PC-3 (cell line): ENCODE measurements around the gene TTC5. TPM values are rescaled to one million over a fixed set of nuclear protein-coding genes. Genes with fewer than 3 reads are reported as not detected.
A peak's percentile ranks its signal among the peaks of the same experiment; 100 is the strongest.
"Not testable (repeated sequence)": the region's sequence is repeated elsewhere in the genome, so short reads cannot be mapped to it uniquely, and the experiment has no call there.

Experiments
- ATAC-seq: fragments of 200-7000 bp; cut with Tn5 transposase; 2 replicates; pipeline ENCODE4 v1.9.1; 2020; ENCODE audit warnings: mild to moderate bottlenecking, moderate library complexity
- BruUV-seq: library from RNA; stranded (reverse); fragments of 400-500 nt; replicated peaks from 2 replicates; lab custom pipeline; 2021; lab: Mats Ljungman, UMichigan
- CTCF ChIA-PET: fragments of 300-600 bp; sonication (Branson Sonifier 250); formaldehyde crosslinking; loops from one replicate; lab custom pipeline; 2022; ENCODE audit warnings: antibody characterized with exemption; lab: Charles Lee
- POLR2A ChIA-PET: fragments of 300-600 bp; sonication (Branson Sonifier 250); formaldehyde crosslinking; loops from one replicate; lab custom pipeline; 2022; ENCODE audit warnings: antibody characterized with exemption; ENCODE audit not compliant: unreplicated experiment; lab: Charles Lee
- DNase-seq: peaks from one replicate; pipeline ENCODE4 v3.0.0-alpha.2; 2015
- H2AFZ ChIP-seq: fragments of 300-600 bp; sonication (generic); 2 replicates; pipeline ENCODE4 v1.6.0; 2016; ENCODE audit warnings: antibody characterized with exemption, low read length
- H3F3A ChIP-seq: fragments of 300-600 bp; sonication (generic); one replicate; pipeline ENCODE4 v1.6.0; 2017; ENCODE audit warnings: antibody characterized with exemption, low read length, control low read depth, mild to moderate bottlenecking; ENCODE audit not compliant: unreplicated experiment
- H3K27ac ChIP-seq: fragments of 300-600 bp; sonication (generic); 2 replicates; pipeline ENCODE4 v1.5.1; 2016; ENCODE audit warnings: mild to moderate bottlenecking, low read length
- H3K27me3 ChIP-seq: fragments of 300-600 bp; sonication (generic); 2 replicates; pipeline ENCODE4 v1.6.1; 2016; ENCODE audit warnings: low read length, mixed read lengths
- H3K36me3 ChIP-seq: fragments of 300-600 bp; sonication (generic); 2 replicates; pipeline ENCODE4 v1.6.1; 2016; ENCODE audit warnings: low read depth, mixed run types, low read length, mixed read lengths
- H3K4me1 ChIP-seq: fragments of 300-600 bp; sonication (generic); 2 replicates; pipeline ENCODE4 v1.5.1; 2016; ENCODE audit warnings: low read length; ENCODE audit not compliant: insufficient read depth
- H3K4me2 ChIP-seq: fragments of 300-600 bp; sonication (generic); 2 replicates; pipeline ENCODE4 v1.6.0; 2016; ENCODE audit warnings: low read length
- H3K4me3 ChIP-seq: fragments of 300-600 bp; sonication (generic); 2 replicates; pipeline ENCODE4 v1.5.1; 2016; ENCODE audit warnings: mild to moderate bottlenecking, low read length, mixed read lengths
- H3K79me2 ChIP-seq: fragments of 300-600 bp; sonication (generic); 2 replicates; pipeline ENCODE4 v1.6.1; 2017; ENCODE audit warnings: low read length, mixed read lengths
- H3K9ac ChIP-seq: fragments of 300-600 bp; sonication (generic); 2 replicates; pipeline ENCODE4 v1.6.0; 2016; ENCODE audit warnings: mild to moderate bottlenecking, low read length
- H3K9me2 ChIP-seq: fragments of 300-600 bp; sonication (generic); replicated peaks from 2 replicates; pipeline ENCODE4 v1.6.1; 2016; ENCODE audit warnings: mixed run types, low read length, mixed read lengths
- H3K9me3 ChIP-seq: fragments of 300-600 bp; sonication (generic); 2 replicates; pipeline ENCODE4 v1.6.1; 2016; ENCODE audit warnings: low read length, mixed read lengths
- H4K20me1 ChIP-seq: fragments of 300-600 bp; sonication (generic); 2 replicates; pipeline ENCODE4 v1.6.1; 2016; ENCODE audit warnings: low read length, mixed read lengths
- EZH2 ChIP-seq: fragments of 300-600 bp; sonication (generic); IDR thresholded peaks from one replicate; pipeline ENCODE4 v1.6.1; 2017; ENCODE audit warnings: antibody characterized with exemption, mild to moderate bottlenecking, low read length; ENCODE audit not compliant: unreplicated experiment
- EZH2phosphoT487 ChIP-seq: fragments of 300-600 bp; sonication (generic); IDR thresholded peaks from 2 replicates; pipeline ENCODE4 v1.6.1; 2018; ENCODE audit warnings: mild to moderate bottlenecking, antibody characterized with exemption, low read length, borderline replicate concordance
- intact Hi-C: fragments of 100-400 bp; cut with micrococcal nuclease; formaldehyde crosslinking; loops from 2 replicates; pipeline ENCODE4 v1.9.0; 2023
- total RNA-seq: library from RNA; depleted of rRNA; stranded (reverse); fragments of >200 nt; gene quantifications from 2 replicates; pipeline ENCODE4 v1.2.3, GENCODE V29; 2014
- TF ChIP-seq, protein P1 (sequence below): fragments of 300-600 bp; sonication (generic); conservative IDR thresholded peaks from 2 replicates; pipeline ENCODE4 v1.5.1; 2017; ENCODE audit warnings: antibody characterized with exemption, low read depth, mild to moderate bottlenecking, low read length

TTC5 gene
- total RNA-seq, 1 experiment from 2014 or later, result 9.8 TPM

DNA sequence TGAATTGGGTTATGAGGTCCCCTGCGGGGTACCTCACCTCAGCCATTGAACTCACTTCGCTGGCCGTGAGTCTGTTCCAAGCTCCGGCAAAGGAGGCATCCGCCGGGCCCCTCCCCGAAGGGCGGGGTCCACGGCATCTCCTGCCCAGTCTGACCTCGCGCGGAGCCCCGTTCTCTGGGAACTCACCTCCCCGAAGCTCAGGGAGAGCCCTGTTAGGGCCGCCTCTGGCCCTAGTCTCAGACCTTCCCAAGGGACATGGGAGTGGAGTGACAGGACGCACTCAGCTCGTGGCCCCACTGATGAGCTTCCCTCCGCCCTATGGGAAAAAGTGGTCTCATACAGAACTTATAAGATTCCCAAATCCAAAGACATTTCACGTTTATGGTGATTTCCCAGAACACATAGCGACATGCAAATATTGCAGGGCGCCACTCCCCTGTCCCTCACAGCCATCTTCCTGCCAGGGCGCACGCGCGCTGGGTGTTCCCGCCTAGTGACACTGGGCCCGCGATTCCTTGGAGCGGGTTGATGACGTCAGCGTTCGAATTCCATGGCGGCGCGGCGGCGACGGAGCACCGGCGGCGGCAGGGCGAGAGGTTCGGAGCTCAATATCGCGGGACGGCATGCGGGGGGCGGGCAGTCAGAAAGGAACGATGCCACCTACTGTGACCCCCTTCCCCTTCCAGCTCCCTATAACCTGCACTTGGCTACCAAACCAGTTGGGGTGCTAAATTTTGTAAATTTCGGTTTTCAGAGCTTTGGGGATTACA, 37.5 kb upstream of the TTC5 start, which contains the start of gene PARP2:
Gene PARP2 (plus strand): TSS at position 544 of the 770 bp plus-strand sequence. CDS start 7 bp downstream, at position 551.
- ATAC-seq (peak; percentile 99), DNase-seq (peak; percentile 100)
- TF ChIP-seq, protein P1, sequence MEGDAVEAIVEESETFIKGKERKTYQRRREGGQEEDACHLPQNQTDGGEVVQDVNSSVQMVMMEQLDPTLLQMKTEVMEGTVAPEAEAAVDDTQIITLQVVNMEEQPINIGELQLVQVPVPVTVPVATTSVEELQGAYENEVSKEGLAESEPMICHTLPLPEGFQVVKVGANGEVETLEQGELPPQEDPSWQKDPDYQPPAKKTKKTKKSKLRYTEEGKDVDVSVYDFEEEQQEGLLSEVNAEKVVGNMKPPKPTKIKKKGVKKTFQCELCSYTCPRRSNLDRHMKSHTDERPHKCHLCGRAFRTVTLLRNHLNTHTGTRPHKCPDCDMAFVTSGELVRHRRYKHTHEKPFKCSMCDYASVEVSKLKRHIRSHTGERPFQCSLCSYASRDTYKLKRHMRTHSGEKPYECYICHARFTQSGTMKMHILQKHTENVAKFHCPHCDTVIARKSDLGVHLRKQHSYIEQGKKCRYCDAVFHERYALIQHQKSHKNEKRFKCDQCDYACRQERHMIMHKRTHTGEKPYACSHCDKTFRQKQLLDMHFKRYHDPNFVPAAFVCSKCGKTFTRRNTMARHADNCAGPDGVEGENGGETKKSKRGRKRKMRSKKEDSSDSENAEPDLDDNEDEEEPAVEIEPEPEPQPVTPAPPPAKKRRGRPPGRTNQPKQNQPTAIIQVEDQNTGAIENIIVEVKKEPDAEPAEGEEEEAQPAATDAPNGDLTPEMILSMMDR, result no peak
- TF ChIP-seq EZH2phosphoT487 (no peak), EZH2 (no peak)
- no peaks in the 10 kb centered on the region for H3K27me3 ChIP-seq
- no peaks in the 10 kb centered on the region for H4K20me1 ChIP-seq
- H3K9me3 ChIP-seq, result no peaks in the 10 kb centered on the region
- no peaks in the 10 kb centered on the region for H3F3A ChIP-seq
- peaks cover 22% of the 10 kb centered on the region for H3K36me3 ChIP-seq
- ChIA-PET CTCF (interaction anchor here (0.5 to 1.5 kb wide), 7 partner anchors 15 to 347 kb away, joined by 3 to 22 read pairs (median 5); partner anchors contain the start of genes APEX1 and OSGEP), POLR2A (interaction anchor here (0.5 to 1.5 kb wide), 17 partner anchors 9 to 339 kb away, joined by 3 to 37 read pairs (median 6); partner anchors contain the start of genes APEX1, OSGEP, PIP4P1 and PNP)
- H3K4me2 ChIP-seq, result peak within 1 kb of the TSS; percentile 96
- TSS peak; percentile 100 for BruUV-seq
- H3K4me1 ChIP-seq, result peaks cover 9% of the 10 kb centered on the region; the same call in 1 of the 2 replicates
- no peaks in the 10 kb centered on the region for H3K9me2 ChIP-seq
- peaks cover 22% of the 10 kb centered on the region for H3K79me2 ChIP-seq
- peak within 1 kb of the TSS; percentile 86 for H3K9ac ChIP-seq
- peak within 1 kb of the TSS; percentile 75 for H3K27ac ChIP-seq
- H3K4me3 ChIP-seq, result peak within 1 kb of the TSS; percentile 98
- intact Hi-C loops, result loop anchor here (1.0 to 2.0 kb wide), 5 partner anchors 10 to 270 kb away; partner anchors contain the start of genes APEX1, CCNB1IP1 and TEP1
- H2AFZ ChIP-seq, result peak within 1 kb of the TSS; percentile 98

DNA sequence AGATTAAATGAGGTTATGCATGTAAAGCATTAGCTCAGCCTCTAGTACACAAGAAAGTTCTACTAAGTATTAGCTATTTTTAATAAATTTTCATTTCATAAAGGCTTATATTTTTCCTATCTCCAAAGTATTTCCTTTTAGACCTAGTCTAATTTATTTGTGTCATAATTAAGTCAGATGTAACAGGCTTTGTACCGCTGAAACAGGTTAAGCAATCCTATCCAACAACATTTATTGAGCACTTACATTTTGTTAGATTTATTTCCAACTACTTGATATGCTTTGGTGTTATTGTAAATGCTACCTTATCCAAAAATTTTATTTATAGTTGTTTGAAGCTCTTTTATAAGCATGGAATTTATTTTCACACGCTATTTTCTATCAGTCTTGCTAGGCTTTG, 35.9 kb upstream of the TTC5 start:
- ATAC-seq, result no peak
- intact Hi-C loops, result loop anchor here (2.0 kb wide), 1 partner anchor 267 kb away; no protein-coding TSS in a partner anchor
- Histone ChIP-seq H2AFZ (peak overlapping the region; percentile 98), H3K9me2 (no peaks in the 10 kb centered on the region), H3K9ac (peak overlapping the region; percentile 83), H3K27ac (no peak overlapping the region), H3K4me2 (peak overlapping the region; percentile 96), H3K4me3 (peak overlapping the region; percentile 98), H3K36me3 (peaks cover 14% of the 10 kb centered on the region), H3K4me1 (peaks cover 9% of the 10 kb centered on the region; the same call in 1 of the 2 replicates), H3K9me3 (no peaks in the 10 kb centered on the region), H3F3A (no peaks in the 10 kb centered on the region), H3K79me2 (peaks cover 22% of the 10 kb centered on the region), H3K27me3 (no peaks in the 10 kb centered on the region), H4K20me1 (no peaks in the 10 kb centered on the region)
- ChIA-PET CTCF (interaction anchor here (0.6 kb wide), 1 partner anchor 9 kb away, joined by 8 read pairs; no protein-coding TSS in a partner anchor), POLR2A (interaction anchor here (0.6 kb wide), 1 partner anchor 182 kb away, joined by 12 read pairs; no protein-coding TSS in a partner anchor)
- BruUV-seq, result no TSS peak
- no peak for TF ChIP-seq EZH2
- TF ChIP-seq, protein P1, result no peak
- TF ChIP-seq EZH2phosphoT487, result no peak
- DNase-seq, result no peak

DNA sequence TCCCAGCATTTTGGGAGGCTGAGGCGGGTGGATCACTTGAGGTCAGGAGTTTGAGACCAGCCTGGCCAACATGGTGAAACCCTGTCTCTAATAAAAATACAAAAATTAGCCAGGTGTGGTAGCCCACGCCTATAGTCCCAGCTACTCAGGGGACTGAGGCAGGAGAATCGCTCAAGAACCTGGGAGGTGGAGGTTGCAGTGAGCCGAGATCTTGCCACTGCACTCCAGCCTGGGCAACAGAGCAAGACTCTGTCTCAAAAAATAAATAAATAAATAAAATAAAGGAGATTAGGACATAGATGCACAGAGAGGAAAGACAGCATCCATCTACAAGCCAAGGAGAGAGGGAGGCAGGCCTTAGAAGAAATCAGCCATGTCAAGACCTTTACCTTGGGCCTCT, 35.3 kb upstream of the TTC5 start:
- H3K27me3 ChIP-seq, DNase-seq, POLR2A ChIA-PET, ATAC-seq, H3K27ac ChIP-seq, H2AFZ ChIP-seq, BruUV-seq, intact Hi-C loops, H3K9me2 ChIP-seq, H3K9ac ChIP-seq, H3K4me2 ChIP-seq, CTCF ChIA-PET, H3K4me1 ChIP-seq, H3K4me3 ChIP-seq, H3K9me3 ChIP-seq, H4K20me1 ChIP-seq, H3F3A ChIP-seq: not testable (repeated sequence)
- Histone ChIP-seq H3K36me3 (peaks cover 11% of the 10 kb centered on the region), H3K79me2 (peaks cover 22% of the 10 kb centered on the region)
